ENCODE measurements around the gene TMEM259. TPM values are rescaled to one million over a fixed set of nuclear protein-coding genes. Genes with fewer than 3 reads are reported as not detected.
A peak's percentile ranks its signal among the peaks of the same experiment; 100 is the strongest.
"Not testable (repeated sequence)": the region's sequence is repeated elsewhere in the genome, so short reads cannot be mapped to it uniquely, and the experiment has no call there.

Gene TMEM259
- total and polyA plus RNA-seq, 2 of the 13 experiments (the other 11 are each of a cell fraction or from before 2014, with no cell fraction given) = 64.7 to 164 TPM

- TF ChIP-seq, protein P1, sequence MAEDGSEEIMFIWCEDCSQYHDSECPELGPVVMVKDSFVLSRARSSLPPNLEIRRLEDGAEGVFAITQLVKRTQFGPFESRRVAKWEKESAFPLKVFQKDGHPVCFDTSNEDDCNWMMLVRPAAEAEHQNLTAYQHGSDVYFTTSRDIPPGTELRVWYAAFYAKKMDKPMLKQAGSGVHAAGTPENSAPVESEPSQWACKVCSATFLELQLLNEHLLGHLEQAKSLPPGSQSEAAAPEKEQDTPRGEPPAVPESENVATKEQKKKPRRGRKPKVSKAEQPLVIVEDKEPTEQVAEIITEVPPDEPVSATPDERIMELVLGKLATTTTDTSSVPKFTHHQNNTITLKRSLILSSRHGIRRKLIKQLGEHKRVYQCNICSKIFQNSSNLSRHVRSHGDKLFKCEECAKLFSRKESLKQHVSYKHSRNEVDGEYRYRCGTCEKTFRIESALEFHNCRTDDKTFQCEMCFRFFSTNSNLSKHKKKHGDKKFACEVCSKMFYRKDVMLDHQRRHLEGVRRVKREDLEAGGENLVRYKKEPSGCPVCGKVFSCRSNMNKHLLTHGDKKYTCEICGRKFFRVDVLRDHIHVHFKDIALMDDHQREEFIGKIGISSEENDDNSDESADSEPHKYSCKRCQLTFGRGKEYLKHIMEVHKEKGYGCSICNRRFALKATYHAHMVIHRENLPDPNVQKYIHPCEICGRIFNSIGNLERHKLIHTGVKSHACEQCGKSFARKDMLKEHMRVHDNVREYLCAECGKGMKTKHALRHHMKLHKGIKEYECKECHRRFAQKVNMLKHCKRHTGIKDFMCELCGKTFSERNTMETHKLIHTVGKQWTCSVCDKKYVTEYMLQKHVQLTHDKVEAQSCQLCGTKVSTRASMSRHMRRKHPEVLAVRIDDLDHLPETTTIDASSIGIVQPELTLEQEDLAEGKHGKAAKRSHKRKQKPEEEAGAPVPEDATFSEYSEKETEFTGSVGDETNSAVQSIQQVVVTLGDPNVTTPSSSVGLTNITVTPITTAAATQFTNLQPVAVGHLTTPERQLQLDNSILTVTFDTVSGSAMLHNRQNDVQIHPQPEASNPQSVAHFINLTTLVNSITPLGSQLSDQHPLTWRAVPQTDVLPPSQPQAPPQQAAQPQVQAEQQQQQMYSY (CRISPR knock-in tag; IDR thresholded peaks at IDR 0.05) = peak; percentile 78
- TF ChIP-seq, protein P2, sequence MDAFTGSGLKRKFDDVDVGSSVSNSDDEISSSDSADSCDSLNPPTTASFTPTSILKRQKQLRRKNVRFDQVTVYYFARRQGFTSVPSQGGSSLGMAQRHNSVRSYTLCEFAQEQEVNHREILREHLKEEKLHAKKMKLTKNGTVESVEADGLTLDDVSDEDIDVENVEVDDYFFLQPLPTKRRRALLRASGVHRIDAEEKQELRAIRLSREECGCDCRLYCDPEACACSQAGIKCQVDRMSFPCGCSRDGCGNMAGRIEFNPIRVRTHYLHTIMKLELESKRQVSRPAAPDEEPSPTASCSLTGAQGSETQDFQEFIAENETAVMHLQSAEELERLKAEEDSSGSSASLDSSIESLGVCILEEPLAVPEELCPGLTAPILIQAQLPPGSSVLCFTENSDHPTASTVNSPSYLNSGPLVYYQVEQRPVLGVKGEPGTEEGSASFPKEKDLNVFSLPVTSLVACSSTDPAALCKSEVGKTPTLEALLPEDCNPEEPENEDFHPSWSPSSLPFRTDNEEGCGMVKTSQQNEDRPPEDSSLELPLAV (CRISPR knock-in tag; conservative IDR thresholded peaks at IDR 0.05; ENCODE audit: low read depth) = no peak
- TF ChIP-seq ZNF709 (CRISPR knock-in tag; IDR thresholded peaks at IDR 0.05) (no peak), RXRA (CRISPR knock-in tag; IDR thresholded peaks at IDR 0.05) (no peak), KDM2A (CRISPR knock-in tag; IDR thresholded peaks at IDR 0.05; ENCODE audit: borderline replicate concordance, low read depth) (peak; percentile 59; the same call in 1 of the 2 replicates)
Measured at GRCh38 chr19:1025960-1026782, 5.2 kb upstream of the TMEM259 start, which contains the start of gene CNN2 (continued).

- BruUV-seq (replicated peaks); H3K4me3 ChIP-seq (replicated peaks in 1 of 3; ENCODE audit: insufficient read depth in 1 of 3, low read depth in 2 of 3, low read length in 3 of 3); DNase-seq (ENCODE audit: low spot score); H3K9ac ChIP-seq (ENCODE audit: insufficient read depth, low read depth, low read length); intact Hi-C loops (cut with micrococcal nuclease; ENCODE audit: unreplicated experiment); H3K36me3 ChIP-seq (replicated peaks in 1 of 2; ENCODE audit: control insufficient read depth in 1 of 2, insufficient read depth in 2 of 2, low read length in 2 of 2); ATAC-seq; CTCF ChIA-PET (ENCODE audit: low intra/inter-chr PET ratio, low total read pairs); H4K20me1 ChIP-seq (ENCODE audit: insufficient read depth, low read length); H3K9me3 ChIP-seq (ENCODE audit: low read length); H3K27me3 ChIP-seq (ENCODE audit: control insufficient read depth in 1 of 2, insufficient read depth in 2 of 2, low read length in 2 of 2); H3K27ac ChIP-seq (ENCODE audit: extremely low read length, insufficient read depth, low read length); H2AFZ ChIP-seq (ENCODE audit: low read length); in situ Hi-C loops (cut with HindIII; ENCODE audit: extremely low pct_ligation_motif_present, low pct_unique_long_range_greater_than_20kb); FAIRE-seq: not testable (repeated sequence)
- 43% methylated on average over 6 of the region's 6 CpGs for WGBS (ENCODE audit: low lambda C conversion rate)
- POLR2A ChIA-PET = interaction anchor here (1.2 to 6.7 kb wide), 5 partner anchors 15 to 88 kb away, joined by 3 to 71 read pairs (median 6); partner anchors contain the start of genes ABCA7 and WDR18
- Histone ChIP-seq H3K79me2 (ENCODE audit: insufficient read depth, low read length) (peaks cover 34% of the 10 kb centered on the region), H3K4me2 (ENCODE audit: low read depth, low read length) (peak overlapping the region; percentile 97; the same call in 1 of the 2 replicates), H3K4me1 (ENCODE audit: insufficient read depth, low read length) (peaks cover 24% of the 10 kb centered on the region)
Measured at GRCh38 chr19:1025080-1025479, 4.2 kb upstream of the TMEM259 start.

Data from HepG2 (cell line).